Measurements from ENCODE around the gene IDH3B.

GRCh38 chr20:2658414-2659354, 5.3 kb downstream of the IDH3B start:
- no peak for TF ChIP-seq CTCF (IDR thresholded peaks at IDR 0.05 in 2 of 3, conservative IDR thresholded peaks at IDR 0.05 in 1 of 3; ENCODE audit: borderline replicate concordance in 1 of 3, insufficient read depth in 1 of 3, low read depth in 2 of 3, low read length in 2 of 3)
- TF ChIP-seq REST (IDR thresholded peaks at IDR 0.05; ENCODE audit: low read depth): no peak
